GM19238 (cell line): ENCODE results near the gene BTF3L4.

Experiments
- DNase-seq: peaks from one replicate; pipeline ENCODE4 v3.0.0; 2011; ENCODE audit warnings: low spot score; ENCODE audit not compliant: insufficient read length

The BTF3L4 gene

DNA sequence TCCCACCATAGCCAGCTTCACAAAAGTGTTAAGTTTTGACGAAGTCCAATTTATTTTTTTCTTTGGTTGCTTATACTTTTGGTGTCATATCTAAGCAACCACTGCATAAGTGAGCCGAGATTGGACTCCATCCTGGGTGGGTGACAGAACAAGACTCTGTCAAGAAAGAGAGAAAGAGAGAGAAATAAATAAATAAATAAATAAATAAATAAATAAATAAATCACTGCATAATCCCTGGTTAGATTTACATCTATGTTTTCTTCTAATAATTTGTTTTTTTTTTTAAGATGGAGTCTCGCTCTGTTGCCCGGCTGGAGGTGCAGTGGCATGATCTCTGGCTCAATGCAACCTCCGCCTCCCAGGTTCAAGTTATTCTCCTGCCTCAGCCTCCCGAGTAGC, 67.5 kb downstream of the BTF3L4 start:
- DNase-seq, result no peak

GRCh38 chr1:52125736-52126359, 69.8 kb downstream of the BTF3L4 start:
- no peak for DNase-seq

DNA sequence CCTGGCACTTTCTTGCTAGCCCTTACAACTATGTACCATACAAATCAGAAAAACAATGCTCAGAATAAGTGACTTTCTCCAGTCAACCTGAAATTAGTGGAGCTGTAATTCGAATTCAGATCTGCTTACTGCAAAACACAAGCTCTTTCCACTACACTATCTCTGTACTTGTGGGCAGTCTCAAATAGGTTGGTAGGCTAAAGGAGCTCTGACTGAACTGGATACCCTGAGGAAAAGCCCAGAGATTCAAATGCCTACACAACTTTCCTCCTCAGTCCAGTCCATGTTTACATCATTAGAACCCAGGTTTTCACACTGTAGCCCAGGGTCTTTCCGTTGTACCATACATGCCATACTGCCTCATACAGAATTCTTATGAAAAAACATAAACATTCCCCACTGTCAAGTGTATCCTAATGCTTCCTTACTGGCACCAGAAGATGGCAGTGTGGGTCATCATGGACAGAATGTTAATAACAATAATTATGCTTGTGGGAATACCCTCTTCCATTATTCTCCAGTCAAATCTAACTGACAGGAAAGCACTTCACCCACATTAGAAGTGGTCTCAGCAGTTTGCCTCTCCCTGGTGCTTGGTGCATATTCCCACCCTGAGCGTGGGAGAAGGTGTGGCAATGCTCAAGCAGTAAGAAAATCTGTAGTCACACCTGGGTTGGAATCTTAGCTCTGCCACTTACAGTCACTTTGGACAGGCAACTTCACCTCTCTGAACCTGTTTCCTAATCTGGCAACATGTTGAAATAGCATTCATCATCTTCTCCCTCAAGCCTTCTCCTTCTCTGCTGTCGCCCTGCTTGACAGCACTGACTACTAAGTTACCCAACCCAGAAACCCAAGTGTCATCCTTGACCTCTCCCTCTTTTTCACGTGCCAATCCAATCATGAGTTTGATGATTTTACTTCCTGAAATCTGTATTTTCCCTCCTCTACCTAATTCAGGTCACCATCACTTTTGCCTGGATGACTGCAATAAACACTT, 71.4 kb downstream of the BTF3L4 start:
- DNase-seq, result no peak

- DNase-seq, result peak; percentile 44
Measured at GRCh38 chr1:52139817-52140540, 83.9 kb downstream of the BTF3L4 start.
